ENCODE measurements around the gene AIP. TPM values are rescaled to one million over a fixed set of nuclear protein-coding genes. Genes with fewer than 3 reads are reported as not detected.

AIP gene
- total RNA-seq, 1 donor from 2014 or later, result 62.0 TPM

DNA sequence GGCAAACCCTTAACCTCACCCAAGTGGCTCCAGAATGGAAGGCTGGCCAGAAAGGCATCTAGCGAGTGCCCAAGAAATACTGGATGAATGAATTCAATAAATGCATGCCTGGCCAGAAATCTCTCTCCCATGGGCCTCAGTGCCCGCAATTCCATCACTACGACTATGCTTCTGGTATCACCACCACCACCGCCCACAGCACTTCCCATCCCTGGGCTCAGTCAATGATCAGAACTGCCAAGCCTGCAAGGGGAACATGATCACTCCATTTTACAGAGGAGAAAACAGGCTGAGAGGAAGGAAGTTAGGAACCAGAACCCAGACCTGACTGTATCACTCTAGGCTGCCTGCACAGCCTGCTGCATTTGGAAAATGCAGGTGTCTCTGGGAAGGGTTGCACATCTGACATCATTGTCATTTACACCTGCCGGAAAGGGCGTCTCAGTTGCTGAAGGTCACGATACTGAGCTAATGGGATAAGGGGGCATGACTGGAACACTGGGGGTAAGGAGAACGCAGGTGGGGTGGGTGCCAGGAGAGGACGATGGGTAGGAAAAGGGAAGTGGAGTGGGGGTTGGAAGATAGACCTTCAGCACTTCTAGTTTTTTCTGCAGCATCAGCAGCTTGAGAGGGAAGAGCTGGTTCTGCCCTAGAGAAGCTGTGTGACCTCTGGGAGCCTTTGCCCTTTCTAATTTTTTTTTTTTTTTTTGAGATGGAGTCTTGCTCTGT lies 33.5 kb upstream of the AIP start:
- no peak for DNase-seq (ENCODE audit: low read depth)
- TF ChIP-seq, protein P1, sequence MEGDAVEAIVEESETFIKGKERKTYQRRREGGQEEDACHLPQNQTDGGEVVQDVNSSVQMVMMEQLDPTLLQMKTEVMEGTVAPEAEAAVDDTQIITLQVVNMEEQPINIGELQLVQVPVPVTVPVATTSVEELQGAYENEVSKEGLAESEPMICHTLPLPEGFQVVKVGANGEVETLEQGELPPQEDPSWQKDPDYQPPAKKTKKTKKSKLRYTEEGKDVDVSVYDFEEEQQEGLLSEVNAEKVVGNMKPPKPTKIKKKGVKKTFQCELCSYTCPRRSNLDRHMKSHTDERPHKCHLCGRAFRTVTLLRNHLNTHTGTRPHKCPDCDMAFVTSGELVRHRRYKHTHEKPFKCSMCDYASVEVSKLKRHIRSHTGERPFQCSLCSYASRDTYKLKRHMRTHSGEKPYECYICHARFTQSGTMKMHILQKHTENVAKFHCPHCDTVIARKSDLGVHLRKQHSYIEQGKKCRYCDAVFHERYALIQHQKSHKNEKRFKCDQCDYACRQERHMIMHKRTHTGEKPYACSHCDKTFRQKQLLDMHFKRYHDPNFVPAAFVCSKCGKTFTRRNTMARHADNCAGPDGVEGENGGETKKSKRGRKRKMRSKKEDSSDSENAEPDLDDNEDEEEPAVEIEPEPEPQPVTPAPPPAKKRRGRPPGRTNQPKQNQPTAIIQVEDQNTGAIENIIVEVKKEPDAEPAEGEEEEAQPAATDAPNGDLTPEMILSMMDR (conservative IDR thresholded peaks at IDR 0.05; ENCODE audit: low read depth, low read length), result no peak
- no peak overlapping the region for H3K4me3 ChIP-seq (ENCODE audit: low read depth, low read length)

DNA sequence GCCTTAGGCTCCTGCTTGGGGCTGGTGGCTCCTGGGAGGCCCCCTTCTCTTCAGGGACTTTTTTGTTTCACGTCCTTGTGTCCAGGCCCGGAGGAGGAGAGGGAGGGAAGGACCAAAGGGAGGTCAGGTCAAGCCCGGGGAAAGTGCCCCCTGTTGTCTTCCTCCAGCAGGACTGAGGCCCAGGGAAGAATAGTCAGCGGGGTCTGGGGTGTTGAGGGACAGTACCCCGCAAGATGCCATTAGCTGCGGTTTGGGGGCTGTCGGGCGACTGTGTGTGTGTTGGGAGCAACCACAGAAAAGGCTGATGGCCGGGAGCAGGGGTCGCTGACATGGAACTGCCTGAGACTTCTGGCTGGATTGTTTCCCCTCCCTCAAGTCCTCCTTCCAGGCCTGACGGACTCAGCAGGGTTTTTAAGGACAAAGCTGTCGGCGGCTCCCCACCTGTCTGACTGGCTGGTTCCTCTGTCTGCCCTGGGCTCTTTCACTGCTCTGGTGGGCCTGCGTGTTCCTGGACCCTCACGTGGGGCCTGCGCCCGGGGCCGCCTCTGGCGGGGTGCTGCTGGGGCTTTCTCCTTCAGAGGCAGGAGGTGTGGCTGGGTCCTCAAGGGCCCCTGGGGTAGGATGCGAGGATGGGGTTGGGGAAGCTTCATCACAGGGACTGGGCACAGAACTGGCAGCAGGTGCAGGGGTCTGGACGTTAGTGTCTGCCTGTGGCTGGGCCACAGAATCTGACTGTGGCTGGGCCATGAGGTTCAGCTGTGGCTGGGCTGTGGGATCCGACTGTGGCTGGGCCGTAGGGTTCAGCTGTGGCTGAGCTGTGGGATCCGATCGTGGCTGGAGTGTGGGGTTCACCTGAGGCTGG lies 31.8 kb upstream of the AIP start:
- TF ChIP-seq, protein P1 (conservative IDR thresholded peaks at IDR 0.05; ENCODE audit: low read depth, low read length), result no peak
- no peak for DNase-seq (ENCODE audit: low read depth)
- no peak overlapping the region for H3K4me3 ChIP-seq (ENCODE audit: low read depth, low read length)

DNA sequence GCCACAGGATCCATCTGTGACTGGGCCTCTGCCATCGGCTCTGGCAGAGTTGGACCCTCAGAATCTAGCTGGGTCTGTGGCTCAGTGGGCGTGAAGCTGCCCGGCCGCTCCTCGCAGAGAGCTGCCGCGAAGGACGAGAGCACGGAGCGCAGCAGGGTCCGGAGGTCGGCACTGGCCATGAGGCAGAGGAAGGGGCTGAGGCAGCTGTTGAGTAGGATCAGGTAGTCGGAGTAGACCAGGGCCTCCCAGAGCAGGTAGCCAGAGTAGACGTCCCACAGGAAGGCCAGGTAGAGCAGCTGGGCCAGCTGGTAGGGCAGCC lies 31.2 kb upstream of the AIP start:
- no peak overlapping the region for H3K4me3 ChIP-seq (ENCODE audit: low read depth, low read length)
- TF ChIP-seq, protein P1 (conservative IDR thresholded peaks at IDR 0.05; ENCODE audit: low read depth, low read length), result no peak

DNA sequence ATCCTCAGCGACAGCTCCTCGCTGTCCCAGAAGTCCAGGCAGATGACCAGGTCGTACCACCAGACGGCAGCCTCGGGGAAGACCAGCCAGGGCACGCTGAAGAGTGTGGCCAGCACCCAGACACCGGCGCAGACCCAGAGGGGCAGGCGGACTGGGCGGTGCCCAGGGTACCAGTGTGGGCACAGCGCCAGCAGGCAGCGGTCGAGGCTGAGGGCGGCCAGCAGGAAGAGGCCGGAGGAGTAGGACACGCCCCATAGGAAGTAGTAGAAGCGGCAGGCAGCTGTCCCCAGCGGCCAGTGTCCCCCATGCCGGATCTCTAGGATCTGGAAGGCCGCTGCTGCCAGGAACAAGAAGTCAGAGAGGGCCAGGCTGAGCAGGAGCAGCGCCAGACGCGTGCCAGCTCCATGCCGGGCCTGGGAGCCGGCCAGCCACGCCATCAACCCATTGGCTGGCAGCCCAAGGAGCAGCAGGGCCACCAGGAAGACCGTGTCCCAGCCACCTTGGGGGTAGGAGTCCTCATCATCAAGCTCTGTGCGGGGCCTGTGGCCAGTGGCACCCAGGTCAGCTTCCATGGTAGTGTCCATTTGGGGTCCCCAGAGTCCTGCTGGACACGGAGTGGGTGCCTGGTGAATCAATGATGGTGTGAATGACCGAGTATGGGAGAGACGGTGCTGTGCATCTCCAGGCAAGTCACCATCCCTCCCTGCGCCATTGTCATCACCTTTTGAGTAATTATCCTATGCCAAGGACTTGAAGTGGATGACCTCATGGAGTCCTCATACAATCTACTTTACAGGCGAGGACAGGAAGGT lies 30.5 kb upstream of the AIP start, which contains the start of gene GPR152:
Gene GPR152, minus strand, starts transcription at position 589 of the 812 bp plus-strand sequence. Its CDS starts 5 bp downstream, at position 584.
- no peak for DNase-seq (ENCODE audit: low read depth)
- TF ChIP-seq, protein P1 (conservative IDR thresholded peaks at IDR 0.05; ENCODE audit: low read depth, low read length), result no peak
- H3K4me3 ChIP-seq (ENCODE audit: low read depth, low read length), result no peak within 1 kb of the TSS

More for the DNA sequence above, 31.2 kb upstream of the AIP start:
- DNase-seq (ENCODE audit: low read depth), result no peak

DNA sequence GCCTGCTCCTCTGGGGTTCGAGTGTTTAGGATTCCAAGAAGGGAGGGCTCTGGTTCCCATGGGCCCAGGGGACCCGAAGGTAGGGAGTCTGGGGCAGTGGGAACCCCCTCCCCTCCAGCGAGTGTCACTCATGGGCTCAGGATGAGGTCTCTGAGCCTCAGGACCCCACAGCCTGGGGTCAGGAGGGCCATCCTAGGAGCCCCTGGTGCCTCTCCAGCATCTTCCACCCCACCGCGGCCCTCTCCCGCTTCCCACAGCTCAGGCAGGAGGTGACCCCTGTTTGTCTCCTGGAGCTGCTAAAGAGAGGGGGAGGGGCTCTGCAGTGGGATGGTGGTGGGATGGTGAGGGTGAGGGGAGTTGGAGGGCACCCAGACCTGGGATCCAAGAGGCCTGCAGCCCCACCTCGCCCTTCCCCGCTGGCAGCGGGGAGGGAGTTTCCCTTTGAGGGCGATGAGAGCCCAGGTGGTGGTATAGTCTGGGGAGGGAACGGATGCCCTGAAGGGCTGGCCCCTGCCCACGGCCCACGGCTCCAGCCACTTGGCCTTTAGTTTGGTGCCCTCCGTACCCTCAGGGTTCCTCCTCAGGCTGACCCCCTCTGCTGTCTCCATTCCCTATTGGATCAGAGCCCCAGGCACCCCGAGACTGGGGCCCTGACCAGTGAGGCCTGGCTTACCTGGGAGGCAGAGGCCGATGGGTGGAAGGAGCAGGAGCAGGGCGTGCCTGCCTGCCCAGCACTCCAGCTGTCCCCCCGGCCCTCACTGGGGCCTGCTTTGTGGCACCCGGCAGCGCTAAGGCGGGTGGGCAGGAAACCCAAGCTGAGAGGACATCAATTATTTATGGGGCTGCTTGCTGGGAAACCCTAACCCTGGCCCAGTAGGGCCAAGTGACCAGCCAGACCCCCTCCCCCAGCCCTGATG lies 28.8 kb upstream of the AIP start:
- no peak for DNase-seq (ENCODE audit: low read depth)
- no peak overlapping the region for H3K4me3 ChIP-seq (ENCODE audit: low read depth, low read length)
- TF ChIP-seq, protein P1 (conservative IDR thresholded peaks at IDR 0.05; ENCODE audit: low read depth, low read length), result no peak

DNA sequence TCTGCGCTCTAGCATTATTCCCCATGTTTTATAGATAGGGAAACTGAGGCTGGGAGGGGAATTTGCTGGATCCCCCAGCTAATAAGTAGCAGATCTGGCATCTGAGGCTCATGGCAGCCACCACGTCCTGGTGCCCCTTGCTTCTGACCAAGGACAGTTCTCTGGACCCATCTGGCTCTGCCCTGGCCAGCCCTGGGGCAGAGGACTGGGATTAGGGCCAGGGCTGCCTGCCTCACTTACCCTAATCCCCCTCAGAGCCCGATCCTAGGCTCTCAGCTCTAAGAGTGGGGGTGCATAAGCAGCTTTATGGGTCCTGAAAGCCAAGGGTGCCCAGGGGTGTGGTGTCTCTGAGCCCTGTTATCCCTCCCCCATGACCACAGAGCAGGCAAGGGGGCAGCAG lies 27.8 kb upstream of the AIP start, which contains the start of gene CABP4:
Gene CABP4, plus strand, starts transcription at position 301 of the 400 bp plus-strand sequence. Its CDS starts 70 bp downstream, at position 371.
- H3K4me3 ChIP-seq (ENCODE audit: low read depth, low read length), result no peak within 1 kb of the TSS
- no peak for DNase-seq (ENCODE audit: low read depth)

More for the DNA sequence above, 27.8 kb upstream of the AIP start, which contains the start of gene CABP4:
- TF ChIP-seq, protein P1 (conservative IDR thresholded peaks at IDR 0.05; ENCODE audit: low read depth, low read length), result no peak
